Suppressor macrophage treated with lipopolysaccharide for 1 hour (primary cell): Measurements from ENCODE around the gene TPK1.

Experiments
- DNase-seq, 3 donors: peaks; one replicate each; pipeline ENCODE4 v3.0.0-alpha.2; 2020 to 2022

Gene TPK1

GRCh38 chr7:144717720-144718119, 118.1 kb downstream of the TPK1 start:
- DNase-seq: no peak

GRCh38 chr7:144713850-144714249, 122.0 kb downstream of the TPK1 start:
- DNase-seq: no peak

DNA sequence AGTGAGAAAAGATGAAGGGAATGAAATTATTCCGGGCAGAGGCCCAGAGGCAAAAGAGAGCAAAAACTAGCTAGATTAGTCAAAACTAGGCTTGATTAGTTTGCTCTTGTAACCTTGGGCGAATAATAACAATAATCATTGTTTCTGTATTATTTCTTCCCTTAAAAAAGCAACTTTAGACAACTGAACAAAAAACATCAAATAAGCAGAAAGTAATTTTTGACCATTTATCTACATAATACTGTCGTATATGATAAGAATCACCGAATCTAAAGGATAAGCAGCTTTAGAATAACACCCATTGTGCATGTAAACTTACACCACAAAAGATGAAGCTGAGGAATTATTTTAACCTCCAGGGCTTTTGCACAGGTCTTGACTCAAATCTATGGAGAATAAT, 125.1 kb downstream of the TPK1 start:
- no peak for DNase-seq

DNA sequence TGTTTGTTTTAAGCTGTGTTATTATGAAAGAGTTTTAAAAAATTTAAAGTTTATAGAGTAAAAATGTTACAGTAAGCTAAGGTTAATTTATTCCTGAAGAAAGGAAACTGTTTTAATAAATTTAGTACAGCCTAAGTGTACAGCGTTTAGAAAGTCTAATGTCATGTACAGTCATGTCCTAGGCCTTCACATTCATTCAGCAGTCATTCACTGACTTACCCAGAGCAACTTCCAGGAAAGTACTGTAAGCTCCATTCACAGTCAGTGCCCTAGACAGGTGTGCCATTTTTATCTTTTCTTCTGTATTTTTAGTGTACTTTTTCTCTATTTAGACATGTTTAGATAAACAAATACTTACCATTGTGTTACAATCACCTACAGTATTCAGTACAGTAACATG, 126.8 kb downstream of the TPK1 start:
- DNase-seq: no peak

DNA sequence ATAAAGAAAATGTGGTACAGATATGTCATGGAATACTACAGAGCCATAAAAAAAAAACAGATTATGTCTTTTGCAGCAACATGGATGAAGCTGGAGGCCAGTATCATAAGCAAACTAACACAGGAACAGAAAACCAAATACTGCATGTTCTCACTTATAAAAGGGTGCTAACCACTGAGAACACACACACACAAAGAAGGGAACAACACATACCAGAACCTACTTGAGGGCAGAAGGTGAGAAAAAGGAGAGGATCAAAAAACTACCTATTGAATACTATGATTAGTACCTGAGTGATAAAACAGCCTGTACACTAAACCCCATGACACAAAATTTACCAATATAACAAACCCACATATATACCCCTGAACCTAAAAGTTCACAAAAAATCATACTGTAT, 144.6 kb downstream of the TPK1 start:
- DNase-seq: no peak

GRCh38 chr7:144682581-144683280, 153.1 kb downstream of the TPK1 start:
- DNase-seq: no peak

GRCh38 chr7:144676492-144676891, 159.4 kb downstream of the TPK1 start:
- DNase-seq: no peak

GRCh38 chr7:144674550-144674949, 161.3 kb downstream of the TPK1 start:
- DNase-seq: no peak

GRCh38 chr7:144672869-144673268, 163.0 kb downstream of the TPK1 start:
- DNase-seq: no peak

DNA sequence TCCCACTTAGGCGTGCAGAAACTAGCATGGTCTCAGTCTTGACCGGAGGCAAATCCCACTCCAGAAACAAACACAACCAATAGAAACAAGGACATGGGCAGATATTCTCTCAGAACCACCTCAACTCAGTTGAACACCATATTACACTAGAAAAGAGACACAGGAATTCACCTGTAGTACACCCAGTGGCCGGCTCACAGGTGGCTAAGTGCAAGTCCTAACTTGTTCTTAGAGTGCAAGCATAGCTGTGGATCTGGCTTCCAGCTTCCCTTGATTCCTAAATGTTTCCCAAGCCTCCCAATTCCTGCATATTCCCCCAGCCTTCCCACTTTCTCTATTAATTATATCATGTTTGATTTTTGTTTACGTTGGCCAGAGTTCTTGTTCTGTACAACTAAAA, 164.4 kb downstream of the TPK1 start:
- no peak for DNase-seq

DNA sequence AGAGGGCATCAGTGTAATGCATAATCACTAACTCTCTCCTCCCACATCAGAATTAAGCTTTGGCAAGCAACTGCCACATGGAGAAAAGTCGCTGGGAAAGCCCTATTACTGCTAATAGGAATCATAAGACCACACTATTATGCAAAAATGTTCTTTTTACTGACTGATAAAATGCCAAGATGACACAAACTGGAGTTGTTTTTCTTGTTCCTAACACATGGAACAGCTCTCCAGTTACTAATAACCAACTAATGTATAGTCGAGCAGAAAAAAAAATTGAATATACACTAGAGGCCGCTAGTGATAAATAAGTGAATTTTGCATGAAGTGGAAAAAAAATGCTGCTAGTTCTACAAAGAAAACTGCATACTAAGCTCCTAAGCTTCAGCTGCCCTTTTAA, 165.6 kb downstream of the TPK1 start:
- peak; percentile 43 to 73 (median 54) for DNase-seq

- no peak for DNase-seq
Observed at GRCh38 chr7:144668503-144668902, 167.3 kb downstream of the TPK1 start.

- no peak for DNase-seq
Observed at GRCh38 chr7:144665689-144666381, 170.0 kb downstream of the TPK1 start.

GRCh38 chr7:144659211-144659610, 176.6 kb downstream of the TPK1 start:
- no peak for DNase-seq

DNA sequence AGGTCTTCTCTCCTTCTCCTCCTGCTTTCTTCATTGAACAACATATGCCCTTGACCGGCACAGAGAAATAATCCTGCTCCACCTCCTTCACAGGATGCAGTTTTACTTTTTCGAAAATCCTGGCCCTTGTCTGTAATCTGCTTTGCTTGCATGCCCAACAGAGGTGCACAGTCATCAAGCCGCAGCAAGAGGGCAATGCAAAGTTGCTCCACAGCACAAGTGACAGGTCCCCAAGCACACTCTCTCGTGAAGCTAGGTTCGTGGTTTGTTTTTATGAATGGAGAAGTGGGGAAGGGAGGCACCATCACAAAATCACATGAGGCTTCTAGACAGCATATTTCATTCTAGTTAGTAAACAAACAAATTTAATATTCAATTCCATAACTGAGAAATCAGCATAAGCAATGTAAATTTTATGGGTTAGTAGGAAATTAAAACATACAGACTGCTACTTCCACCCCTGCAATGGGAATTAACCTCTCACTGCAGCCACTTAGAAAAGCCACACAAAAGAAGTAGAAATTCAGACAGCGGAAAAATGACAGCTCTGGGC, 178.8 kb downstream of the TPK1 start:
- DNase-seq: peak in 1 of 3 donors; percentile 2

GRCh38 chr7:144653449-144653848, 182.4 kb downstream of the TPK1 start:
- no peak for DNase-seq

DNA sequence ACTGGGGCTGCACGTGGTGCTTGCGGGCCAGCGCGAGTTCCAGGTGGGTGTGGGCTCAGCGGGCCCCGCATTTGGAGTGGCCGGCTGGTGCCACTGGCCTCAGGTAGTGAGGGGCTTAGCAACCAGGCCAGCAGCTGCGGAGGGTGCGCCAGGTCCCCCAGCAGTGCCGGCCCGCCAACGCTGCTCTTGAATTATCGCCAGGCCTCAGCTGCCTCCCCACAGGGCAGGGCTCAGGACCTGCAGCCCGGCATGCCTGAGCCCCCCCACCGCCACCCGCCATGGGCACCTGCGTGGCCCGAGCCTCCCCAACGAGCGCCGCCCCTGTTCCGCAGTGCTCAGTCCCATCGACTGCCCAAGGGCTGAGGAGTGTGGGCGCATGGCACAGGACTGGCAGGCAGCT, 185.4 kb downstream of the TPK1 start:
- DNase-seq: no peak

DNA sequence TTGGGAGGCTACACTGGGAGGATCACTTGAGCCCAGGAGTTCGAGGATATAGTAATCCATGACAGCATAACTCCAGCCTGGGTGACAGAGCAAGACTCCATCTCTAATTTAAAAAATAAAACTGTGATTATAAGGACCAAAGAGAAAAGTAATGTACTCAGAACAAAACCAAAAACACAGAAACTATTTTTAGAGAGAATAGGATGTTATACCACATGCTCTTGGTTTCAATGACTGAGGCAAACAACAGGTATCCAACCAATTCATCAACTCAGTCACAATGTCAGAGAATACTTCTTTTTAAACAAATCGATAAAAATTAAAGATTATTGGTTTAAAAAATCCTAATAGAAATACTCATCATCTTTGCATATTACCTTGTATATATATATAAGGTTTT, 186.7 kb downstream of the TPK1 start:
- DNase-seq: no peak

GRCh38 chr7:144641389-144642044, 194.3 kb downstream of the TPK1 start:
- DNase-seq: no peak

GRCh38 chr7:144632724-144633123, 203.1 kb downstream of the TPK1 start:
- no peak for DNase-seq

DNA sequence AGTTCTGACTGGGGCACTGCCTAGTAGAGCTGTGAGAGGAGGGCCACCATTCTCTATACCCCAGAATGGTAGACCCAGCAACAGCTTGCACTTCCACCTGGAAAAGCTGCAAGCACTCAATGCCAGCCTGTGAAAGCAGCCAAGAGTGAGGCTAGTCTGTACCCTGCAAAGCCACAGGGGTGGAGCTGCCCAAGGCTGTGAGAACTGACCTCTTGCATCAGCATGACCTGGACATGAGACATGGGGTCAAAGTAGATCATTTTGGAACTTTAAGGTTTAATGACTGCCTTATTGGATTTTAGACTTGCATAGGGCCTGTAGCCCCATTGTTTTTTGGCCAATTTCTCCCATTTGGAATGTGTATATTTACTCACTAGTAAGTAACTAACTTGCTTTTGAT, 206.3 kb downstream of the TPK1 start:
- DNase-seq: no peak

GRCh38 chr7:144629011-144629410, 206.8 kb downstream of the TPK1 start:
- DNase-seq: no peak

GRCh38 chr7:144628176-144628575, 207.7 kb downstream of the TPK1 start:
- DNase-seq: peak; percentile 8 to 33 (median 19)

DNA sequence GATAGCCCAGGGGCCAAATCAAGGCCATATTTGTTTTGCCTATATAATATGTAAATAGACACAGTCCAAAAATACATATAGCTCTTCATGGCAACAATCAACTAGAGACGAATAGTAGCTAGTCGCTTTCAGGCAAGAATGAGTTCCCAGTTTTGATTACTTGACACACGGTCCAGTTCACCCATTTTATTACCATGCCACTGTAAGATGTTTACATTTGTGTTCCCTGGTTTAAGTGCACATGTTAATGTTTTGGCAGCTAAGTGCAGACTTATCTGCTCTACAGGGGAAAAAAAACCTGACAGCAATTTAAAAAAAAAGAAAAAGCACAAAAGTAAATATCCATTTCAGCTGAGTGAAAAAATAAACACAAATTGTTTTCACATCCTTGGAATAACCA, 213.1 kb downstream of the TPK1 start:
- no peak for DNase-seq
